ENCODE results near the gene HSD17B7.

Gene HSD17B7

GRCh38 chr1:162823231-162823630 is 32.7 kb downstream of the HSD17B7 start:
- in situ Hi-C loops (cut with HindIII; ENCODE audit: low pct_unique_long_range_greater_than_20kb, low sequenced_read_pairs) = no loop called here

GRCh38 chr1:162823771-162824525 is 33.4 kb downstream of the HSD17B7 start:
- no peak for TF ChIP-seq JUND (IDR thresholded peaks at IDR 0.05; ENCODE audit: low read depth)
- no peak for DNase-seq (ENCODE audit: low read depth in 1 of 2, low spot score in 1 of 2)
- in situ Hi-C loops (cut with HindIII; ENCODE audit: low pct_unique_long_range_greater_than_20kb, low sequenced_read_pairs) = no loop called here

More at GRCh38 chr1:162823231-162823630, 32.7 kb downstream of the HSD17B7 start:
- DNase-seq (ENCODE audit: low read depth in 1 of 2, low spot score in 1 of 2) = no peak
- TF ChIP-seq JUND (IDR thresholded peaks at IDR 0.05; ENCODE audit: low read depth) = no peak

DNA sequence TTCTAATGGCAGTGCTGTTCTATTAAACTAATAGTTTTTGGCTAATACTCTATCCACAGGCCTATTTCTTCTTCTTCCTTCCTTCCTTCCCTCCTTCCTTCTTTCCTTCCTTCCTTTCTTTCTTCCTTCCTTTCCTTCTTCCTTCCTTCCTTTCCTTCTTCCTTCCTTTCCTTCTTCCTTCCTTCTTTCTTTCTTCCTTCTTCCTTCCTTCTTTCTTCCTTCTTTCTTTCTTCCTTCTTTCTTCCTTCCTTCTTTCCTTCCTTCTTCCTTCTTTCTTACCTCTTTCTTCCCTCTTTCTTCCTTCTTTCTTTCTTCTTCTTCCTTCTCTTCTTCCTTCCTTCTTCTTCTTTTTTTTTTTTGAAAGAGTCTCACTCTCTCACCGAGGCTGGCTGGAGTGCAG is 38.8 kb downstream of the HSD17B7 start:
- no peak for TF ChIP-seq JUND (IDR thresholded peaks at IDR 0.05; ENCODE audit: low read depth)
- in situ Hi-C loops (cut with HindIII; ENCODE audit: low pct_unique_long_range_greater_than_20kb, low sequenced_read_pairs) = no loop called here
- DNase-seq (ENCODE audit: low read depth in 1 of 2, low spot score in 1 of 2) = no peak

DNA sequence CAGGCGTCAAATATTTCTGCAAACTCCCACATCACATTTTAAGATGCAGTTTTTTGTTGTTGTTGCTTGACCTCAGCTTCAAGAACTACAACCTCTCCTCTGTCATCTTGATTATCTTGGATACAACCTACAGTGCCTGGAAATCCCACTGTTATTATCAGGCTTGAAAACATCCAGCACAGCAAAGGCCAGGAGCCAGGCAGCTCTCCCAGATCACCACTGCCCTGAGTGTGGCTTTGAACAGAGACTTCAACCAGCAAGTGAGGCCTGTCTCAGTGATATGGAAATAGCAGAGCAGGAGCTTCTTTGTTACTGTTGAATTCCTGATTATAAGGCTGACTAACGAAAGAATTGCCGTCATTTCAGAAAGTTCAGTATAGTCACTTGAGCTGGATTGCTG is 42.0 kb downstream of the HSD17B7 start:
- no peak for TF ChIP-seq JUND (IDR thresholded peaks at IDR 0.05; ENCODE audit: low read depth)
- in situ Hi-C loops (cut with HindIII; ENCODE audit: low pct_unique_long_range_greater_than_20kb, low sequenced_read_pairs) = no loop called here
- DNase-seq (ENCODE audit: low read depth in 1 of 2, low spot score in 1 of 2) = no peak

DNA sequence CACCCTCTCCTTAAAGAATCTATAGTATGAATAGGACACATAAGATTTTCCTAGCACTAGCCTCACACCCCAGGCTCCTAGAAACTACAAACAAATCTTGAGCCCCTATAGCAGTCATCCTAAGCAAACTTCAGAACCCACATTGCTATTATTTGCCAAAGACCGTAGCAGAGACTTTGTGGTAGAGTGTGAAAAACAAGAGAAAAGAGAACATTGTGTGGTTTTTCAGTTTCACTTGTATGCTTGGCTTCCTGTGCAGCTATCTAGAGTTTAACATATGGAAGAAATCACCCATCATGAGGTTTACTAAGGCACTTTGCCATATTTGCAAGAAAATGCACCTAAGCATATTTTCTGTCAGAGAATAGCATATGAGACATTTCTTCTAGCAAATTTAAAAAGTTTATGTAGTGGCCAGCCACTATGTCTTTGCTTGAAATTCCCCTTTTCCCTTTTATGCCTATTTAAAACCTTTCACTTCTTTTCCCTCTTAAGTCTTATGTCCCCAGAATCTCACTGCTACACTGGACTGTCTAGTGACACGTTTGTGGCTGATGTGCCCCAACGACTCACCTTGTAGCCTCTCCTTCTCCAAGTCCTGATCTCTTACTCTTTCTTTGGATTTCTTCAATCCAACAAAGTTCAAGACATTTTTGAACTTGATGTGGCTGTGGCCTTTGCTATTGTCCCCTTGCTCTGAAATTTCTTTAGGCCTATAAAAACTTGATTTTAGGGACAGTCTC is 44.8 kb downstream of the HSD17B7 start:
- in situ Hi-C loops (cut with HindIII; ENCODE audit: low pct_unique_long_range_greater_than_20kb, low sequenced_read_pairs) = no loop called here
- TF ChIP-seq JUND (IDR thresholded peaks at IDR 0.05; ENCODE audit: low read depth) = no peak
- no peak for DNase-seq (ENCODE audit: low read depth in 1 of 2, low spot score in 1 of 2)

GRCh38 chr1:162838863-162839262 is 48.4 kb downstream of the HSD17B7 start:
- in situ Hi-C loops (cut with HindIII; ENCODE audit: low pct_unique_long_range_greater_than_20kb, low sequenced_read_pairs) = no loop called here
- no peak for DNase-seq (ENCODE audit: low read depth in 1 of 2, low spot score in 1 of 2)
- TF ChIP-seq JUND (IDR thresholded peaks at IDR 0.05; ENCODE audit: low read depth) = no peak

DNA sequence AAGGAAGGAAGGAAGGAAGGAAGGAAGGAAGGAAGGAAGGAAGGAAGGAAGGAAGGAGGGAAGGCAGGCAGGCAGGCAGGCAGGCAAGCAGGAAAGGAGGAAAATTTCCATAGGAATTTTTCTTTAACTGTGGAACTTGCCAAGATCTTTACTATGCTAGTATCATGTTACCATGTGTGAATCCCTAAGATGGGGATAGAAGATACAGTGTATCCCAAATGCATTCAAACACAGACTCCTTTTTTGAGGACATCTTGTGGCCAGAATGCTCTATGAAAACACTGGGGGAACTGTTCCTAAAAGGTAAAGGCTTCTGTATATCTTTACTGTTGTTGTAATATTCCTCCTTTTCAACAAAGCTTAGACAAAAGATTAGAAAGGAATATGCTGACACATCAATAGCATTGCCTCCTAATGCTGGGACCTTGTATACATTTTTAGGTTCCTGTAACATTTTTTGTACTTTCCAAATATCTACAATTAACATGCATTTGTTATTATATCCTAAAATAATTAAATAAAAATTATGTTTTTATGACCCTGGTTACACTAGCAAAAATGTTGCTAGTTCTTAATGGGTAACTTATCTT is 49.8 kb downstream of the HSD17B7 start:
- no peak for TF ChIP-seq JUND (IDR thresholded peaks at IDR 0.05; ENCODE audit: low read depth)
- peak in 1 of 2 experiments; percentile 18 for DNase-seq (ENCODE audit: low read depth in 1 of 2, low spot score in 1 of 2)
- in situ Hi-C loops (cut with HindIII; ENCODE audit: low pct_unique_long_range_greater_than_20kb, low sequenced_read_pairs) = no loop called here

- DNase-seq (ENCODE audit: low read depth in 1 of 2, low spot score in 1 of 2) = no peak
- no peak for TF ChIP-seq JUND (IDR thresholded peaks at IDR 0.05; ENCODE audit: low read depth)
- in situ Hi-C loops (cut with HindIII; ENCODE audit: low pct_unique_long_range_greater_than_20kb, low sequenced_read_pairs) = no loop called here
These were observed 53.7 kb downstream of the HSD17B7 start for GRCh38 chr1:162844153-162844552.

DNA sequence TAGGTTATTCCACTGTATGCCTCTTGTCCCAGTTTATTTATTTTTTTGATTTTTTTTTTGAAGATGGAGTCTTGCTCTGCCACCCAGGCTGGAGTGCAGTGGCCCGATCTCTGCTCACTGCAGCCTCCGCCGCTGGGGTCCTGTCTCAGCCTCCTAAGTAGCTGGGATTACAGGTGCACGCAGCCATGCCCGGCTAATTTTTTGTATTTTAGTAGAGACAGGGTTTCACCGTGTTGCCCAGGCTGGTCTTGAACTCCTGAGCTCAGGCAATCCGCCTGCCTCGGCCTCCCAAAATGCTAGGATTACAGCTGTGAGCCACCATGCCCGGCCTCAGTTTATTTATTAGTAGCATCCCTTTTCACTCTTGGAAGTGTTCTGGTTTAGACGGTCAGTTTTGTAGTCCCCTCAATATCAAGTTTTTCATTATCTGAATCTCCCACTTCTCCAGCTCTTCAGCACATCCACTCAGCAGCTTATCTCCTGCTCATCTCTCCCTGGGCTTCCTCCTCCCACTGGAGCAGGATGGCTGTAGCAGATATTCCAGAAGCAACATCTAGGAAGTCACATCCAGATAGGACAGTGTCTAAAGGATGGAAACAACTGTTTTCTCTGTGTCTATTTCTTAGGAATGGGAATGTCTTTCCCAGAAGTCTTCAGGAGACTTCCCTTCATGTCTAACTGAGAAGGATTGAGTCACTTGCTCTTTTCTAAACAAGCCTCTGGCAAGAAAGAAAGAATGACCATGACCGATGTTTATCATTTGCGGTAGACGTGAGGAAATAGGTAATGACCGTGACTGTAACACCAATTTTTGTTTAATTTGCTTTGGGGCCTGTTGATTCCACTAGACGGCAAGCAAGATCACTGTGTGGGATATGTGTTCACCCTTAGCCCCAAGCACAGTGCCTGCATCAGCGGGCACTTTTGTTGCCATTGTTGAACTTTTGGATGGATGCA is 56.0 kb downstream of the HSD17B7 start:
- DNase-seq (ENCODE audit: low read depth in 1 of 2, low spot score in 1 of 2) = peak in 1 of 2 experiments; percentile 82
- in situ Hi-C loops (cut with HindIII; ENCODE audit: low pct_unique_long_range_greater_than_20kb, low sequenced_read_pairs) = no loop called here

DNA sequence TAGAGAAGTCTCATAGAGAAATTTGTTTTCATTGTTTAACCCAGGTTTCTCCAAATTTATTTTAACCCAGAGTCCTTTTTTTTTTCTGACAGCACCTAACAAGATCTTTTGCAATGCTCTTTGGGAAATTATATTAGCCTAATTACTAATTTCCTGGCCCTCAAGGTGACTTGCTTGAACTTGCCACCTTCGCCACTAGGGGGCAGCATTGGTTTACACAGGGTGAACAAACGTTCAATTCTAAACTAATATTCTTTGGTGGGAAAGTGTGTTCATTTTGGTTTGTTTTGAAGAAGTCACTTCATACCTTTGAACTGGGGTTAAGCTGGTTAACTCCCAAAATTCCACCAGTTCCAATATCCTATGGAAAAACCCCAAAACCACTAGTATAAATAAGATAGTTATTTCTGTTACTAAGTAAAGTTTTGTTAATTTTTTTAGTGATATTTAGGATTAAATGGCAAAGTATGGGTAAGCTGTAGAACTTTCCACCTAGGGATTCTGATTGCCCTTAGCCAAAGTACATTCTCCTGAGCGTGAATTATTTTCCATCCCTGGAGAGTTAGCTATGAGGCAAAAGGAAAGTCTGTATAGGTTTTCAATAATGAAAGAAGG is 57.4 kb downstream of the HSD17B7 start:
- TF ChIP-seq JUND (IDR thresholded peaks at IDR 0.05; ENCODE audit: low read depth) = no peak
- in situ Hi-C loops (cut with HindIII; ENCODE audit: low pct_unique_long_range_greater_than_20kb, low sequenced_read_pairs) = no loop called here
- peak in 1 of 2 experiments; percentile 80 for DNase-seq (ENCODE audit: low read depth in 1 of 2, low spot score in 1 of 2)

More for the DNA sequence above, 56.0 kb downstream of the HSD17B7 start:
- TF ChIP-seq JUND (IDR thresholded peaks at IDR 0.05; ENCODE audit: low read depth) = 0 out of 2 replicates have a peak, but pooled peaks have one; percentile 25

DNA sequence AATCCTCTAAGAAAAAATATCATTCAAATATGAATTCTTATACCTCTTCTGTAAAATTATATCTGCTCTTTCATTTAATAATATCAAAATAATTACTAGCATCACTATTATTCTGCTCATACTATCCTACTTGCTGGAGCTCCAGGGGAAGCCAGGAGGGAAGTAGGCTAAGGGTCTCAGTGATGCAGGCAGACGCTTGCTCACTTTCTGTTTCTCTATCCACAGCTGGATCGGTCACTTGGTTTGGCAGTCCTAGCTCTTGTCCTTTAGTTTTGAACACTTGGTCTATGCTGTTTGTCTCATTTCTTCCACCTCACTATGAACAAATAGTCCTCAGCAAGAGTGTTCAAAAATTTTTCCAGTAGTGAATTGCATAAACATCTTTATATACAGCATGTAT is 59.2 kb downstream of the HSD17B7 start:
- in situ Hi-C loops (cut with HindIII; ENCODE audit: low pct_unique_long_range_greater_than_20kb, low sequenced_read_pairs) = no loop called here
- no peak for TF ChIP-seq JUND (IDR thresholded peaks at IDR 0.05; ENCODE audit: low read depth)
- DNase-seq (ENCODE audit: low read depth in 1 of 2, low spot score in 1 of 2) = no peak

DNA sequence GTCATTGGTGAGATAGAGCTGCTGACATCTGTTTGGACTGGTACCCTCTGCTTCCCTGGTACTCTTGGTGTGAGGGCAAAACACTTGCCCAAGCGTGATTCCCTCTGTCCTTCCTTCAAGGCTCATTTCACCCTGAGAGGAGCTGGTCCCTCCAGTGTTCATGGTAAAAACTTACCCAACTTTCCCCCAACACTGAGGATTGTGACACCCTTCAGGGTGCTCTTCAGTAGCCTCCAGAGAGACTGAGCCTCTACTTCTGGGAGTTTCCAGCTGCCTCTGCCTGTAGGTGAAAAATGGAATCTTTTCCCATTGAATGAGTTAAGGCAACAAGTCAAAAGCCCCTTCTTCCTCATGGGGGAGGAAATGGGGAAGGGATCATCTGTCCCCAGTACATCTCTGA is 60.8 kb downstream of the HSD17B7 start:
- no peak for TF ChIP-seq JUND (IDR thresholded peaks at IDR 0.05; ENCODE audit: low read depth)
- in situ Hi-C loops (cut with HindIII; ENCODE audit: low pct_unique_long_range_greater_than_20kb, low sequenced_read_pairs) = no loop called here
- no peak for DNase-seq (ENCODE audit: low read depth in 1 of 2, low spot score in 1 of 2)
